KMS-11 (cell line): ENCODE data around the gene HAT1.
"Not testable (repeated sequence)": the region's sequence is repeated elsewhere in the genome, so short reads cannot be mapped to it uniquely, and the experiment has no call there.

ENCODE experiments used
- H2AFZ ChIP-seq: fragments of 200-600 bp; sonication (generic); 2 replicates; pipeline ENCODE4 v1.6.1; 2016; ENCODE audit warnings: antibody characterized with exemption, mixed run types, low read depth
- H3K27ac ChIP-seq: fragments of 200-600 bp; sonication (generic); 2 replicates; pipeline ENCODE4 v1.6.1; 2016; ENCODE audit warnings: mild to moderate bottlenecking, mixed run types
- H3K27me3 ChIP-seq: fragments of 200-600 bp; sonication (generic); 2 replicates; pipeline ENCODE4 v1.6.1; 2017; ENCODE audit warnings: mild to moderate bottlenecking, low read depth, mixed run types, moderate library complexity; ENCODE audit not compliant: insufficient read depth
- H3K36me3 ChIP-seq: fragments of 200-600 bp; sonication (generic); 2 replicates; pipeline ENCODE4 v1.6.1; 2017; ENCODE audit warnings: mild to moderate bottlenecking, mixed run types; ENCODE audit not compliant: insufficient read depth
- H3K4me1 ChIP-seq: fragments of 200-600 bp; sonication (generic); 2 replicates; pipeline ENCODE4 v1.6.1; 2016; ENCODE audit warnings: mild to moderate bottlenecking, low read depth, mixed run types; ENCODE audit not compliant: poor library complexity, severe bottlenecking
- H3K4me2 ChIP-seq: fragments of 200-600 bp; sonication (generic); 2 replicates; pipeline ENCODE4 v1.7.0; 2016; ENCODE audit warnings: mild to moderate bottlenecking, mixed run types
- H3K4me3 ChIP-seq: fragments of 200-600 bp; sonication (generic); IDR thresholded peaks from 2 replicates; pipeline ENCODE4 v1.6.1; 2017; ENCODE audit warnings: low read depth, low read length, mixed read lengths; ENCODE audit not compliant: insufficient read depth
- H3K79me2 ChIP-seq: fragments of 200-600 bp; sonication (generic); 2 replicates; pipeline ENCODE4 v1.6.1; 2016; ENCODE audit warnings: low read depth, mixed run types; ENCODE audit not compliant: insufficient read depth
- H3K9ac ChIP-seq: fragments of 200-600 bp; sonication (generic); 2 replicates; pipeline ENCODE4 v1.6.1; 2016; ENCODE audit warnings: mild to moderate bottlenecking, mixed run types
- H4K20me1 ChIP-seq: fragments of 200-600 bp; sonication (generic); 2 replicates; pipeline ENCODE4 v1.6.1; 2016; ENCODE audit warnings: mild to moderate bottlenecking, mixed run types; ENCODE audit not compliant: insufficient read depth
- CTCF ChIP-seq: fragments of 200-600 bp; sonication (generic); conservative IDR thresholded peaks from 2 replicates; pipeline ENCODE4 v1.6.1; 2017; ENCODE audit warnings: low read depth, mild to moderate bottlenecking, antibody characterized with exemption, low read length, moderate library complexity, mixed read lengths

Gene HAT1

DNA sequence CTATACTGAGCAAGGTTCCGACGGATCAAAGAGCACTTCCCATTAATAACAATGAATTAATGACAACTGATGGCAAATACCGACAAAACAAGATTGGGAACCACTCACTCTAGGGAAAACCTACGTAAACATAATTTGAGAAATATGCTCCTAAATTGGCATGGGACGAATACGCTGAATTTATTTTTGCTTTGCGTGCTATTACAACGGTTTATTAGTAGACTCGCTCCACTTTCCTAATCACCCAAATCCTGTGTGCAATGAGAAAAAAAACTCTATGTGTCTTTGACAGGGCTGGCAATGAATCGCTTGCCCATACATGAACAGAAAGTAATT lies 27.7 kb upstream of the HAT1 start:
- Histone ChIP-seq H3K27me3 (no peaks in the 10 kb centered on the region), H3K36me3 (peaks cover 6% of the 10 kb centered on the region; the same call in 1 of the 2 replicates), H3K79me2 (peaks cover 28% of the 10 kb centered on the region; the same call in 1 of the 2 replicates), H4K20me1 (no peaks in the 10 kb centered on the region), H3K4me1 (peaks cover 24% of the 10 kb centered on the region), H3K4me2 (peak overlapping the region; percentile 55), H3K9ac (peak overlapping the region; percentile 85; the same call in 1 of the 2 replicates), H2AFZ (peak overlapping the region; percentile 100), H3K27ac (peak overlapping the region; percentile 63), H3K4me3 (peak overlapping the region; percentile 3)
- no peak for TF ChIP-seq CTCF

GRCh38 chr2:171895786-171896185 lies 26.5 kb upstream of the HAT1 start:
- no peaks in the 10 kb centered on the region for H3K36me3 ChIP-seq
- no peak overlapping the region for H3K27ac ChIP-seq
- no peak for TF ChIP-seq CTCF

GRCh38 chr2:171899623-171900282 lies 22.5 kb upstream of the HAT1 start:
- H3K4me3 ChIP-seq, H3K27ac ChIP-seq, H3K4me2 ChIP-seq, H3K4me1 ChIP-seq, H2AFZ ChIP-seq, H3K9ac ChIP-seq, H3K36me3 ChIP-seq, H4K20me1 ChIP-seq, H3K27me3 ChIP-seq, H3K79me2 ChIP-seq: not testable (repeated sequence)

More at GRCh38 chr2:171895786-171896185, 26.5 kb upstream of the HAT1 start:
- Histone ChIP-seq H3K4me3 (no peak overlapping the region), H3K9ac (no peak overlapping the region), H4K20me1 (no peaks in the 10 kb centered on the region), H2AFZ (no peak overlapping the region), H3K79me2 (peaks cover 23% of the 10 kb centered on the region; the same call in 1 of the 2 replicates), H3K27me3 (no peaks in the 10 kb centered on the region), H3K4me2 (no peak overlapping the region), H3K4me1 (peaks cover 16% of the 10 kb centered on the region)

DNA sequence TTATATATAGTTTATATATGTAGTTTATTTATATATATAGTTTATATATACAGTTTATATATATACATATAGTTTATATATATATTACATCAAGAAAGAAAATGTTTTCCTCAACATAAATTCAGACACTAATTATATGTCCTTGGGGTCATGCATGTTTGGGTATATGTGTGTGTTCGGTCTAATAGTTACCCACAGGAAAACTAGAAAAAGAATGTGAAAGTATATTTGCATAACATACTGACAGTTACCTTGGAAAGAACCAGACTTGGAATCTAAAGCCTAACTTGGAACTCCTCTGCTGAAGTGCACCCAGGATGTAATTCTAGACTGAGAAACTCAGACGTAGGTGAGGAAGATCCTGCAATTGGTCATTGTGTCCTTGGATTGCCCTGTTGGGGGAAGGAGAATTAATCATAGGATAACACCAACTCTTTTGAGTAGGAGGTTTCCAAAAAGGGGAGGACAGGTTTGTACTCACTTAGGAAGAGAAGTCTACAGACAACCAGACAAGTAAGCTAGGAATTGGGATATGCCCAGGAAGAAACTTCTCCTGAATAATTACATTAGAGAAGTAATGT lies 19.3 kb upstream of the HAT1 start:
- H3K79me2 ChIP-seq = no peaks in the 10 kb centered on the region
- H3K4me1 ChIP-seq = peaks cover 10% of the 10 kb centered on the region
- H2AFZ ChIP-seq = no peak overlapping the region
- no peak overlapping the region for H3K4me2 ChIP-seq
- H3K36me3 ChIP-seq = no peaks in the 10 kb centered on the region
- no peak overlapping the region for H3K4me3 ChIP-seq
- H4K20me1 ChIP-seq = no peaks in the 10 kb centered on the region
- H3K9ac ChIP-seq = no peak overlapping the region
- no peak overlapping the region for H3K27ac ChIP-seq
- no peaks in the 10 kb centered on the region for H3K27me3 ChIP-seq
- no peak for TF ChIP-seq CTCF

DNA sequence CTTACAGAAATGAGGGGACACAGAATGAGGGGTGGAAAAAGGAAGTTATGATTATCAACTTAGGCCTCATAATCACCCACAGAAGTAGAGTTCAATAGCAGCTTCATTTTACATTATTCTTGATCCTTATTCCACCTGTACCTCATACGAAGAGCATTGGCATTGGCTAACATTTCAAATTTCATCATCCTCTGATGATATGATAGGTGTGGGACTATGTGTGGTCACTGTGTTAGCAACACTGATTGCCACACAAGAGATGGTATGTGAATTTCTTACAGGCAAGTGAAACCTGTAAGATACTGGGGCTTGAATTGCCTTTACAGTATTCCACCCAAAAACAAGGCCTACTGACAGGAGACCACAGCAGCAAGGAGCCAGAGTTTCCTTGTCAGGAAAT lies 14.0 kb upstream of the HAT1 start:
- TF ChIP-seq CTCF = no peak

More for the DNA sequence above, 14.0 kb upstream of the HAT1 start:
- no peak overlapping the region for H3K9ac ChIP-seq
- peaks cover 6% of the 10 kb centered on the region for H3K4me1 ChIP-seq
- no peaks in the 10 kb centered on the region for H3K79me2 ChIP-seq
- no peak overlapping the region for H3K4me3 ChIP-seq
- H3K36me3 ChIP-seq = no peaks in the 10 kb centered on the region
- H3K4me2 ChIP-seq = no peak overlapping the region
- H4K20me1 ChIP-seq = no peaks in the 10 kb centered on the region
- no peaks in the 10 kb centered on the region for H3K27me3 ChIP-seq
- no peak overlapping the region for H3K27ac ChIP-seq
- no peak overlapping the region for H2AFZ ChIP-seq
